OCI-M2 (cell line): ENCODE data around the gene PRRC2B.
"Not testable (repeated sequence)": the region's sequence is repeated elsewhere in the genome, so short reads cannot be mapped to it uniquely, and the experiment has no call there.

Source experiments
- DNase-seq: peaks from one replicate; lab custom pipeline; 2025; ENCODE audit not compliant: unreplicated experiment; lab: John Stamatoyannopoulos, UW

Gene PRRC2B

GRCh38 chr9:131469356-131469755, 75.5 kb downstream of the PRRC2B start:
- no peak for DNase-seq

DNA sequence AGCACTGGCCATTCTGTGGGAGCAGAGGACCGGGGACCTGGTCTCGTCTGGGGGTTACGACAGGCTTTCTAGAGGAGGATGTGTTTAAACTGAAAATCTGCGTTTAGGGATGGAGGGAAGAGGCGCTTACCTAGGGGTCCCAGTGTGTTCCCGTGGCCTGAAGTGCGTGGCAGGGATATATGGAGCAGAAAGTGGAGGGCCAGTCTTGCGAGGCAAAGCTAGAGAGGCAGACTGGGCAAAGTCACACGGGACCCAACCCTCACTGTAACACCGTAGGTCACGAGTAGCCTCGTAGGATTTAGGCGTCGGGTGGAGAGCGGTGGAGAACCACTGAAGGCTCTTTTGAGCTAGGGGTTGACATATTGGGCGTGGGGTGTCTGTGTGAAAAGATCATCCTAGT, 76.1 kb downstream of the PRRC2B start:
- no peak for DNase-seq

- no peak for DNase-seq
Observed at GRCh38 chr9:131470581-131470991, 76.7 kb downstream of the PRRC2B start.

GRCh38 chr9:131472085-131472484, 78.2 kb downstream of the PRRC2B start:
- DNase-seq = not testable (repeated sequence)

GRCh38 chr9:131473198-131473885, 79.5 kb downstream of the PRRC2B start:
- no peak for DNase-seq

GRCh38 chr9:131473891-131474290, 80.0 kb downstream of the PRRC2B start:
- no peak for DNase-seq

GRCh38 chr9:131474711-131475110, 80.8 kb downstream of the PRRC2B start:
- DNase-seq = no peak

- no peak for DNase-seq
Observed at GRCh38 chr9:131475111-131475955, 81.4 kb downstream of the PRRC2B start.

DNA sequence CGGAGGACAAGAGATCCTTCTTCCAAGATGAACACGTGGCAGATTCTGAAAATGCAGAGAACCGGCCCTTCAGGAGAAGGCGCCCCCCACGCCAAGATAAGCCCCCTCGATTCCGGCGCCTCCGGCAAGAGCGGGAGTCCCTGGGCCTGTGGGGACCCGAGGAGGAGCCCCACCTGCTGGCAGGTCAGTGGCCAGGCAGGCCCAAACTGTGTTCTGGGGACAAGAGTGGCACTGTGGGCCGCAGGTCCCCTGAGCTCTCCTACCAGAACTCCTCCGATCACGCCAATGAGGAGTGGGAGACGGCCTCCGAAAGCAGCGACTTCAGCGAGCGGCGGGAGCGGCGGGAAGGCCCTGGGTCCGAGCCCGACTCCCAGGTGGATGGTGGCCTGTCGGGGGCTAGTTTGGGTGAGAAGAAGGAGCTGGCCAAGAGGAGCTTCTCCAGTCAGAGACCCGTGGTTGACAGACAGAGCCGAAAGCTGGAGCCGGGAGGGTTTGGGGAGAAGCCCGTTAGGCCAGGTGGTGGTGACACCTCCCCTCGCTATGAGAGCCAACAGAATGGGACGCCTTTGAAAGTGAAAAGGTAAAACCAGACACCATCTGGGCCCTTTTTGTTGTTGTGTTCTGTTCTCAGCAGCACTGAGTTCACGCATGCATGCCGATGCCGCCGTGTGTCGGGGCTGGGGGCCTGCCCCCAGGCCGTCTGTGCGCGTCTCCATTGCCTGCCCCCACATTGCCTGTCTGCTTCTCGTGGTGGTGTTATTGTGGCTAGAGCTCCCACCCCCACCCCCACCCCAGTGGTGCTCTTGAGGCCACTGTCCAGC, 82.3 kb downstream of the PRRC2B start:
- no peak for DNase-seq

DNA sequence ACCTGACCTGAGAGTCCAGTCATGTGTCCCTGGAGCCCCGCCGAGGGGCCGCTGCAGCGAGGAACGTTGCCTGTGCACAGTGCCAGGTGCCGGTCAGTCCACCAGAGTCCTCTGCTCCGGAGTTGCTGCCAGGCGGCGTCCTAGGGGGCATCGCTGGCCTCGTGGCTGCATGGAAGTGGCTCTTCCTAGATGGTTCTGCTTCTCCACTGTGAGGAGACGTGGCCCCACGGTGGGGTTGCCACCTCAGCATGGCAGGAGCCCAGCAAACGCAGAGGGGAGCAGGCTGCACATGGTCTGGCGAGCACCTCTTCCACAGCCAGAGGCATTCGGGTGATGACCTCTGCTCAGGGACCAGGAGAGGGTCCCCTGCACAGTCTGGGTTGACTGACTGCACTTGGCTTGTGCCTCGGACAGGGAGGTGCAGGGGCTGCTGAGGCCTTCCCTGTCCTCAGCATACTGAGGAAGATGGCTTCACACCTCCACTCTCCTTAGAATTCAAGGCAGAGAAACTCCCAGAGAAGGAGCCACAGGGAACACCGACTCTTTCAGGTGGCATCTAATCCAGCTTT, 83.0 kb downstream of the PRRC2B start:
- DNase-seq = no peak

DNA sequence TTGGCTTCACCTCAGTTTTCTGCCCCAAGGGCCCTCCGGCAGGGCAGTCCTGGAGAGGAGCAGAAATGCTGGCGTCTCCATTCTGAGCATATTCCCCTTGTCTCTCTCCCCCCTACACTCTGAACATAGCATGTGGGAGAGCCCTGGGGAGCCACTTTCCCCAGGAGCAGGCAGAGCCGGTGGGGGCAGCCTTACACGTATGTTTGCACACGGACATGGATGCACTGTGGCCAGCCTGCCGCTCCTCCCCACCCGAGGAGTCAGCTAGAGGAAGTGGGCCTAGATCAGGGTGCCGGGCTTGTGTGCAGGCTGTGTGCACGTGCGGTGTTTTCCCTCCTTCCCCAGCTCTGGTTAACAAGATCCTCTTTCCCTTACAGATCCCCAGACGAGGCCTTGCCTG, 83.5 kb downstream of the PRRC2B start:
- no peak for DNase-seq

GRCh38 chr9:131477816-131478419, 84.0 kb downstream of the PRRC2B start:
- no peak for DNase-seq

DNA sequence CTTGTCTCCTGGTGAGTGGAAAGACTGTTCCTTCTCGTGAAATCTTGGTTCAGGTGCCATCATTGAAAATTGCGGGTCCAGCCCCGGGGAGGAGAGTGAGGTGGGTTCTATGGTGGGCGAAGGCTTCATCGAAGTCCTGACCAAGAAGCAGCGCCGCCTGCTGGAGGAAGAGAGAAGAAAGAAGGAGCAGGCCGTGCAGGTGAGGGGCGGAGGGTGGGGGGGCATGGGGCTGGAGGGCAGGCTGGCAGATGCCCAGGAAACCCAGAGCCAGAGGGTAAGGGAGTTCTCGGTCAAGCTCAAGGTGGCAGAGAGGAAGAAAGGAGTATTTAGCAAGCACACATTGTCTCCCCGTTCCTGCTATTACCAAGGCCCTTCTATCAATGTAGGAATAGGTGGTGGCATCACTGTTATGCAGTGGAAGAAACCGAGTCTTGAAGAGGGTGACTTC, 84.6 kb downstream of the PRRC2B start:
- DNase-seq = no peak

DNA sequence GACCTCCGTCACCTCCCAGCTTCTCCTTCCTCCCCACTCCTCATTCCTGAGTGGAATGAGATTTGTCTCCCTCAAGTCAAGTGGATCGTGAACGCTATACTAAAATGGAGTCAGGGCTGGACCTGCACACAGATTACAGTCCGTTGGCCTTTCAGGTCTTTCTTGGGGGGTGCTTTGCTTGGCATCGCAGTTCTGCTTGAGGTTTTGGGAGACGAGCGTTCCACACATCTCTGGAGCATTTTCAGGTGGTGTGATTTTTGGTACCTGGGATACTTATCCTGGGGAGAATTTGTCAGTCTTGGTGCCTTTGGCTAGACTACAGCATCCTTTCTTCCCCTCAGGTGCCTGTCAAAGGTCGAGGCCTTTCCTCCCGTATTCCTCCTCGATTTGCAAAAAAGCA, 85.0 kb downstream of the PRRC2B start:
- no peak for DNase-seq

GRCh38 chr9:131480258-131480657, 86.4 kb downstream of the PRRC2B start:
- no peak for DNase-seq

- DNase-seq = no peak
Observed at GRCh38 chr9:131481441-131482342, 87.8 kb downstream of the PRRC2B start.

GRCh38 chr9:131482343-131483006, 88.6 kb downstream of the PRRC2B start:
- DNase-seq = no peak

- DNase-seq = no peak
Observed at GRCh38 chr9:131483319-131484050, 89.6 kb downstream of the PRRC2B start.

GRCh38 chr9:131484051-131484445, 90.2 kb downstream of the PRRC2B start:
- no peak for DNase-seq
